Testis (tissue), 3 donors: ENCODE results near the gene CDCA8. TPM values are rescaled to one million over a fixed set of nuclear protein-coding genes. Genes with fewer than 3 reads are reported as not detected.

Experiments used
- DNase-seq: peaks from one replicate; pipeline ENCODE4 v3.0.0-alpha.2; 2019
- H3K27ac ChIP-seq, 2 donors: fragments of 200-600 bp; sonication (generic); one replicate each; pipeline ENCODE4 v1.5.1; 2019
- H3K27me3 ChIP-seq: fragments of 200-600 bp; sonication (generic); one replicate; pipeline ENCODE4 v1.5.1; 2019
- H3K36me3 ChIP-seq: fragments of 200-600 bp; sonication (generic); one replicate; pipeline ENCODE4 v1.5.1; 2017; ENCODE audit warnings: low read depth; ENCODE audit errors: missing control alignments
- H3K4me1 ChIP-seq: fragments of 200-600 bp; sonication (generic); one replicate; pipeline ENCODE4 v1.5.1; 2019
- H3K4me3 ChIP-seq, 2 donors: fragments of 200-600 bp; sonication (generic); one replicate each; pipeline ENCODE4 v1.5.1; 2017 to 2019
- H3K9me3 ChIP-seq: fragments of 200-600 bp; sonication (generic); one replicate; pipeline ENCODE4 v1.5.1; 2017
- POLR2A ChIP-seq: fragments of 450-650 bp; IDR thresholded peaks from one replicate; pipeline ENCODE4 v1.6.1; 2017; ENCODE audit warnings: antibody characterized with exemption, mild to moderate bottlenecking, moderate library complexity
- WGBS, 2 donors: methylation state at CpG; one replicate each; pipeline ENCODE4 v1.1.5; 2018; 5-methylcytosine and 5-hydroxymethylcytosine counted together
- intact Hi-C: fragments of 100-400 bp; cut with DNase I; formaldehyde crosslinking; loops from one replicate; pipeline ENCODE4 v1.15.1; 2023; ENCODE audit warnings: low total_unique reads
- polyA plus RNA-seq: library from polyadenylated mRNA; stranded (reverse); fragments of 350-450 nt; fragmentation: Illumina TruSeq; extraction: RNeasy Lipid Tissue Mini Kit (QIAGEN cat#74804); gene quantifications from one replicate; pipeline ENCODE4 v1.2.3, GENCODE V29; 2014; ENCODE audit warnings: low read depth, low replicate concordance; ENCODE audit not compliant: insufficient read depth
- total RNA-seq, 2 donors: library from RNA; depleted of rRNA; stranded (reverse); fragments of >200 nt; gene quantifications; one replicate each; pipeline ENCODE4 v1.2.3, GENCODE V29; 2016
- TF ChIP-seq, protein P1 (sequence below), 3 experiments: fragments of 450-650 bp in 2 of 3; fragments of 200-600 bp in 1 of 3; sonication (generic) in 1 of 3; IDR thresholded peaks; one replicate each; pipeline ENCODE4 v1.5.1; 2016 to 2019; ENCODE audit warnings: antibody characterized with exemption in 3 of 3, mild to moderate bottlenecking in 2 of 3, moderate library complexity in 1 of 3

CDCA8 gene
- total and polyA plus RNA-seq, 3 donors from 2014 or later: 21.0 to 52.4 (median 28.1) TPM

GRCh38 chr1:37670133-37670532, 22.2 kb upstream of the CDCA8 start:
- intact Hi-C loops: no loop called here
- TF ChIP-seq POLR2A: no peak
- TF ChIP-seq, protein P1, sequence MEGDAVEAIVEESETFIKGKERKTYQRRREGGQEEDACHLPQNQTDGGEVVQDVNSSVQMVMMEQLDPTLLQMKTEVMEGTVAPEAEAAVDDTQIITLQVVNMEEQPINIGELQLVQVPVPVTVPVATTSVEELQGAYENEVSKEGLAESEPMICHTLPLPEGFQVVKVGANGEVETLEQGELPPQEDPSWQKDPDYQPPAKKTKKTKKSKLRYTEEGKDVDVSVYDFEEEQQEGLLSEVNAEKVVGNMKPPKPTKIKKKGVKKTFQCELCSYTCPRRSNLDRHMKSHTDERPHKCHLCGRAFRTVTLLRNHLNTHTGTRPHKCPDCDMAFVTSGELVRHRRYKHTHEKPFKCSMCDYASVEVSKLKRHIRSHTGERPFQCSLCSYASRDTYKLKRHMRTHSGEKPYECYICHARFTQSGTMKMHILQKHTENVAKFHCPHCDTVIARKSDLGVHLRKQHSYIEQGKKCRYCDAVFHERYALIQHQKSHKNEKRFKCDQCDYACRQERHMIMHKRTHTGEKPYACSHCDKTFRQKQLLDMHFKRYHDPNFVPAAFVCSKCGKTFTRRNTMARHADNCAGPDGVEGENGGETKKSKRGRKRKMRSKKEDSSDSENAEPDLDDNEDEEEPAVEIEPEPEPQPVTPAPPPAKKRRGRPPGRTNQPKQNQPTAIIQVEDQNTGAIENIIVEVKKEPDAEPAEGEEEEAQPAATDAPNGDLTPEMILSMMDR (IDR thresholded peaks at IDR 0.05): no peak

GRCh38 chr1:37671261-37671660, 21.1 kb upstream of the CDCA8 start:
- no peak for DNase-seq
- H3K4me3 ChIP-seq: no peak overlapping the region
- H3K27ac ChIP-seq: no peak overlapping the region
- no peaks in the 10 kb centered on the region for H3K27me3 ChIP-seq
- WGBS, 2 donors: 74 to 79% methylated on average over 6 of the region's 6 CpGs
- intact Hi-C loops: no loop called here
- TF ChIP-seq, protein P1 (IDR thresholded peaks at IDR 0.05): no peak
- TF ChIP-seq POLR2A: no peak
- no peaks in the 10 kb centered on the region for H3K9me3 ChIP-seq
- no peaks in the 10 kb centered on the region for H3K36me3 ChIP-seq
- peaks cover 4% of the 10 kb centered on the region for H3K4me1 ChIP-seq

More at GRCh38 chr1:37670133-37670532, 22.2 kb upstream of the CDCA8 start:
- WGBS, 2 donors: 70 to 79% methylated on average over 2 of the region's 2 CpGs
- Histone ChIP-seq H3K4me1 (no peaks in the 10 kb centered on the region), H3K9me3 (no peaks in the 10 kb centered on the region), H3K4me3 (no peak overlapping the region), H3K27ac (no peak overlapping the region), H3K27me3 (no peaks in the 10 kb centered on the region), H3K36me3 (no peaks in the 10 kb centered on the region)
- DNase-seq: no peak

DNA sequence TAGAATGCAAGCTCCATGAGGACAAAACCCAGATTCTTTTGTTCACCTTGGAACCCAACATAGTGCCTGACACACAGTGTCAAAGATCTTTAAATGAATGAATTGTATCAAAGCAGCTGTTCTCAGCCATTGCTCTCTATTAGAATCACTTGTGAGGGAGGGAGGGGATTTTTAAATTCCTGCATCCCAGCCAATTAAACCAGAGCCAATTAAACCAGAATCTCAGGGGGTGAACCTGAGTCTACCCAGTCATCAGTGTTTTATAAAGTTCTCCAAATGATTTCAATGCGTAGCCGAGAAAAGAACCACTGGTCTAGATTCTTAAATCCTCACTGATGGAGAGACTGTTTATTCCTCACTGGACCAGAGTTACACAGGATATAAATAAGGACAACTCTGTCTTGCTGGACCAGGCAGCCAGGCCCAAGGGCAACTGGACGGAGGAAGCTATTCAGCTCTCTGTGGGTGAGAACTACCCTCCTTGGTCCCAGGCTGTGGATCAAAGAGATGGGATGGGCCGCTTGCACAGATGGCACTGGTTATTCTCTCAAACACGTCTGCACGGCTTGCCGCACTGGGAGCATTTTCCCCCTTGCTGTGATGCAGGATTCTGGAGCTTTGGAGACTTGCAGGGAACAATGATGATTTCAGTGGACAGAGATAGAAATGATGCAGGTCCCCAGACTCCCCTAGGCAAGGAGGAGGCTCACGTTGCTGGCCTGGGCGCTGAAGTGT, 20.0 kb upstream of the CDCA8 start:
- Histone ChIP-seq H3K4me3 (no peak overlapping the region), H3K4me1 (peaks cover 4% of the 10 kb centered on the region), H3K27me3 (no peaks in the 10 kb centered on the region), H3K9me3 (no peaks in the 10 kb centered on the region), H3K27ac (no peak overlapping the region), H3K36me3 (no peaks in the 10 kb centered on the region)
- WGBS, 2 donors: 69 to 87% methylated on average over 6 to 9 of the region's 9 CpGs
- no peak for DNase-seq
- intact Hi-C loops: no loop called here
- no peak for TF ChIP-seq POLR2A

DNA sequence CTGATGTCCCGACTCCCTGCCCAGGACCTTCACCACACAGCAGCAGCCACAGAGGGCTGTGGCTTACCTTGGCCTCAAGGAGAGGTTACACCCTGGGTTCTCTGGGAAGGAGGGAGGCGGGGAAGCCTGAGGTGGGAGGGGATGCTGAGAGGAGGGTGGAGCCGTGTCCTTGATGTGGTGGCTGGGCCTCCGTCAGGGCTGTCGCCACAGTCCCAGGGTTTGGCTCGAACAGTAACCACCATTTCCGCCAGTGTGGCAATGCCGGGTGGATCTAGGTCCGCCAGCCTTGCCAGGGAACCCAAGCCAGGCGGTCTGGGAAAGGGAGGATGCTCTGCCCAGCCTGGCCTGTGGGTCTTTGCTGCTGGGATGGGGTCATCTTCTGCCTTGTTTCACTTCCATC, 18.4 kb upstream of the CDCA8 start:
- H3K9me3 ChIP-seq: no peaks in the 10 kb centered on the region
- intact Hi-C loops: no loop called here
- H3K36me3 ChIP-seq: no peaks in the 10 kb centered on the region
- TF ChIP-seq, protein P1 (IDR thresholded peaks at IDR 0.05): no peak
- no peak for TF ChIP-seq POLR2A
- no peak overlapping the region for H3K4me3 ChIP-seq
- WGBS, 2 donors: 60 to 70% methylated on average over 9 to 10 of the region's 10 CpGs
- DNase-seq: no peak
- no peaks in the 10 kb centered on the region for H3K27me3 ChIP-seq
- no peak overlapping the region for H3K27ac ChIP-seq
- peaks cover 4% of the 10 kb centered on the region for H3K4me1 ChIP-seq

DNA sequence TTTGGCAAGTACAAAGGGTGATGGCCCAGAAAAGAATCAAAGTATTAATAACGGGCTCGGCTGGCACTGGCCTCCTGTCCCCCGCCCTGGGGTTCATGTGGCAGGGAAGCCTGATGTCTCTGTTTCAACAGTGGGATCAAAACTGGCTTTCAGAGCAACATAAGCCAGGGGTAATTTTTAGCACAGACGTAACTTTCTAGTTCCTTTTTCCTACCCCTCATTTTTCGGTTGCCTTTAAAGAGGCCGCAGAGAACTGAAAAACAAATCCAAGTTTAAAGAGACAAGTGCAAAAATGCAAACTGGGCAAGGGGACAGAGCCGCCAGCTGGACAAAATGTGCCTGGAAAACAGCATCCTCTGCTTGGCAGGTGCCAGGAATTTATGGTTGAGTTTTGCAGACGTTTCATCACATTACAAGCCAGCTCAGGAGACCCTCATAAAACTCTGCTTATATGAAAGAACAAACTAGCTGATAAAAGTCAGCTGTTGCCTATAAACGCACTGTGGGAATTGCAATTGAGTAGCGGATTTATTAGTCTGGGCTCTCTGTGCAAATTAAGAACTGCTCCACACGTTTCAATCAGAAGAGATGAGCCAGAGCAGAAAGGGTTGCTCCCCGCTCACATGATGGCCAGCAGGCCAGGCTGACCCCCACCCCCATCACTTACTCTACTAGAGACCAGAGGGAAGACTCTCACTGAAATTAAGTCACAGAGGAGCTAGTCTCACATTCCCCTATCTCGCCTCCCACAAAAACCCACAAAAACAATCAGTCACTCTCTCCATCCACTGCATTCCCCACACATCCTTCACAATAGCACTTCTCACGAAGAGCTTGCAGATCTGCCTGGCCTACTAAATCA, 15.8 kb upstream of the CDCA8 start:
- intact Hi-C loops: no loop called here
- WGBS, 2 donors: 40 to 50% methylated on average over 14 of the region's 14 CpGs
- peak; percentile 31 for DNase-seq
- H3K4me3 ChIP-seq: no peak overlapping the region
- TF ChIP-seq POLR2A: no peak
- TF ChIP-seq, protein P1 (IDR thresholded peaks at IDR 0.05): no peak
- no peaks in the 10 kb centered on the region for H3K27me3 ChIP-seq
- H3K9me3 ChIP-seq: no peaks in the 10 kb centered on the region
- no peaks in the 10 kb centered on the region for H3K36me3 ChIP-seq
- H3K4me1 ChIP-seq: peaks cover 4% of the 10 kb centered on the region
- no peak overlapping the region for H3K27ac ChIP-seq
